HL-60/S4 (cell line): Measurements from ENCODE around the gene NDUFB5.

Experiments used
- in situ Hi-C: fragments of 300-500 bp; cut with MboI; formaldehyde crosslinking; loops from 2 replicates; pipeline ENCODE4 v1.14.3; 2022; ENCODE audit warnings: low sequenced_read_pairs

Gene NDUFB5

DNA sequence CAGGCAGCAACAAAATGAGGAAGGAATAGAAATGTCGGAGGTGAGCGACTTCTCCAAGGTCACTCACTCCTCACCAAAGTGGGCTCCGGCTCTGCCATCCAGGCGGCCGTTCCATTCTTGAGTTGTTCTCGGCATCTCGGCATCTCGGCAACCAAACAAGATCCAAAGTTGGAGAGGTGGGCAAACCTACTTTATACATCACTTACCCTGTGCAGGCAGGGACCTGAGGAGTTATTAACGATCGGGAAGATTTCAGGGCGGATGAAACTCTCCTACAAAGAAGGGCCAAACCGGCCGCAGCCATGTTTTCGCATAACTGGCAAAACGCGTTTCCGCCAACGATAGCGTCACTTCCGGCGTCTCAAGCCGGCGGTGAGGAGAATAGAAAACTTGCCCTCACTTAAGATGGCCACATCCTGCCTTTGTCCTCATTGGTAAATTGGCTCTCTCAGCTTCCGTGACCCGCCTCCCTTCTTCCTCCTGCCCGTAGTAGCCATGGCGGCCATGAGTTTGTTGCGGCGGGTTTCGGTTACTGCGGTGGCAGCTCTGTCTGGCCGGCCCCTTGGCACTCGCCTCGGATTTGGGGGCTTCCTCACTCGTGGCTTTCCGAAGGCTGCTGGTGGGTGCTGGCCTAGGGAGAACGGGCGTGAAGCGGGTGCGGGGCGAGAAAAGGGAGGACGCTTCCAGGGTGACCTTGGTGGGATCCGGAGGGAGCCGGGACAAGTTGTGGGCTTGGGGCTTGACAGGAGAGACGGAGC, at the start of gene NDUFB5, which contains the start of gene MRPL47:
TSS of gene NDUFB5 (plus strand) at position 474 of the 758 bp plus-strand sequence. CDS start at position 496, 22 bp downstream.
TSS of gene MRPL47 (minus strand) at position 318 of the 758 bp plus-strand sequence. CDS start at position 304, 14 bp downstream.
- in situ Hi-C loops, result no loop called here

DNA sequence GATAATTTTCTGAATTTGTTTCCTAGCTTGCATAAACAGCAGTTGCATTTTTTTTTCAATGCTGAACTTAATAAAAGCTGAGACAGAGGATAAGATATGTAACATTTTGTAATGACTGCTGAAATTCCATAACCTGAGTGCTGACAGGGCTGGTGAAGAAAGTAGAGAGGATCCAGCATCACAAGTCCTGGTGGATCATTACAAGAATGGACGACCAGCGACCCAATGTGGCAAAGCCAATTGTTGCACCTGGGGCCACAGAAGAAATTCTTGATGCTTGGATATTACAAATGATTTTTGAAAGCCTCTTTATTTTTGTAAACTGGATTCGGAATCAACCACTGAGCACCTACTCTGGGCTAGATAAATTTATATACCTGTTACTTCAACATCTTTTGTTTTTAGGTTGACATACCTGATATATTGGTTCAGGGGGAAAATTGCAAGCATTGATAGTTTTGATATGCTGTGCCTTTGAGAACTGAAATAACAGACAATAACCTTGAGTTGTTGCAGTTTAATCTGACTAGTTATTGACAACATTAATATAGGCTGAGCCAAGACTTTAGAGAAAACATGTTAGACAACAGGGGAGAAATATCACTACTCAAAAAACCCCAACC, 45.7 kb upstream of the NDUFB5 start:
- in situ Hi-C loops, result no loop called here

DNA sequence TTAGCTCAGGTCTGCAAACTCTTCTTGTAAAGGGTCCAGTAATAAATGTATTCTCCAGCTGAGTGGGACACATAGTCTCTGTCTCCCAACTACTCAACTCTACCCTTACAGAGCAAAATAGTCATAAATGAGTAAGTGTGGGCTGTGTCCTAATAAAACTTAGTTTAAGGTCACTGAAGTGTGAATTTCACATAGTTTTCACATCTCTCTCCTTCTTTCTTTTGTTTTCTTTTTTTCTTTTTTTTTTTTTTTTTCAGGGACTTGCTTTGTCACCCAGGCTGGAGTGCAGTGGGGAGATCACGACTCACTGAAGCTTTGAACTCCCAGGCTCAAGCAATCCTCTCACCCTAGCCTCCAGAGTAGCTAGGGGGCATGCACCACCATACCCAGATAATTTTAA, 43.8 kb upstream of the NDUFB5 start:
- in situ Hi-C loops, result loop anchor here (10.0 kb wide), 1 partner anchor 226 kb away; no protein-coding TSS in a partner anchor

DNA sequence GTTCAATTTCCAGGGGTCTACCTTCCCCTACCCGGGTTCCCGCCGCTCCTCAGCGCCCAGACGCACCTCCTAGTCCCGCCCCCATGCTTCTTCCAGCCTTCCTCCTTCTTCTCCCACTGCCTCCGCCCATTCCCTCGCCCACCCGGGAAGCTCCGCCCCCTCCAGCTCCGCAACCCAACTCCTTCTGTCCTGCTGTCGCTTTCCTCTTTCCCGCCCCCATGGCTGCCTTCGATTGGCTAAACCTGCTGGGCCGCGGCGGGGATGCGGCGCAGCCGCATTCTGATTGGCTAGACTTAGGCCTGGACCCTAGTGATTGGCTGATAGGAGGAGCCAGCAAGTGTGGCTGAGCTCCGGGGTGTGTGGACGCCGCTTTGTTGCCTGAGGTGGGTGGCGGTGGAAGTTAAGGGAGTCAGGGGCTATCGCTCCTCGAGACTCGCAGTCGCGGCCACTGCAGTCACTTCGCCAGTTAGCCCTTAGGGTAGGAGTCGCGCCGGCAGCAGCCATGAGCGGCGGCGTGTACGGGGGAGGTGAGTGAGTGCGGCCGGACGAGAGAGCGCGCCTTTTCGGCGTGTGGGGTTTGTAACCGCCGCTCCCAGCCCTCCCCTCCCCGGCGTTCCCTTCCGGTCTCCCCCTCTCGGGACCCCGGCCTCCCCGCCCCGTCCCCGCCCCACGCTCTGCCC, 41.9 kb upstream of the NDUFB5 start, which contains the start of gene ACTL6A:
TSS of gene ACTL6A (plus strand) at position 336 of the 680 bp plus-strand sequence. CDS start at position 503, 167 bp downstream.
- in situ Hi-C loops, result loop anchor here (10.0 kb wide), 1 partner anchor 228 kb away; no protein-coding TSS in a partner anchor

DNA sequence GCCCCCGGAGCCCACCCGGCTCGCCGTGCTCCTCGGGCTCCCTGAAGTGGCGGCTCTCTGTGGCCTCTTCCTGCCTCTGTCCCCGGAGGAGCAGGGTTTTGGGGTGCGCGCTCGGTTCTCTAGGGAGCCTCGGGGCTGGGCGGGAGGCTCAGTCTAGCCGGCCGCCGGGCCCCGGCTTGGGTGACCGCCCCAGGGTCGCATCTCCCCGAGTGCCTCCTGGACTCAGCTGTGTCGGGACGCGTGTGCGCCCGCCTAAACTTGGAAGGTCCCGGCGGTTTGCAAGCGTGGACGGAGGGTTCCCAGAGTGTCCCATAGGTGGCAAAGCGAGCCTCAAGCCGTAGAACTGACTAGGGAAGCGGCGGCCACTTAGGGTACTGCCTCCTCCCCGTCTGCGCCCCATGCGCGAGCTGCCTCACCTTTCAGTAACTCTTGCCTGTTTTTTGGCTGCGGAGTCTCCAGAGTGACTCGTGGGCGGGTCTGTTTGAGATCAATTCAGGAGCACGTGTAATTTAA, 41.3 kb upstream of the NDUFB5 start:
- in situ Hi-C loops, result loop anchor here (10.0 kb wide), 1 partner anchor 229 kb away; no protein-coding TSS in a partner anchor

DNA sequence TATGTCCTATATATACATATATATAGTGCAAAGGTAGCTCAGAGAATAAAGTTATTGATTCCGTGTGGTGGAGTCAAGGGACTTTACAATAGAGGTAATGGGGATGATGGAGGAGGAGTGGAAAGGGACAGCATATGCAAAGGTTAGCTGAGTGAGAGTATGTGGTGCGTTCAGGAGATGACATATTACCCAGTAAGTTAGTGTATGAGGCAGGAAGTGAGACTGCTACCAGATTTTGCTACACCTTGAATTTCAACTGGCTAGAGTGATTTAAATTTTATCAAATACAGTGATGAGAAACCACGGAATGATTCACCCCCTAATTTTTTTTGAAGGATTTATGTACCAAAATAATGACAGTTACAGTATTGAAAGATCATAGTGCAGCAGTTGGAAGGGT, 39.1 kb upstream of the NDUFB5 start:
- in situ Hi-C loops, result loop anchor here (10.0 kb wide), 1 partner anchor 231 kb away; no protein-coding TSS in a partner anchor

DNA sequence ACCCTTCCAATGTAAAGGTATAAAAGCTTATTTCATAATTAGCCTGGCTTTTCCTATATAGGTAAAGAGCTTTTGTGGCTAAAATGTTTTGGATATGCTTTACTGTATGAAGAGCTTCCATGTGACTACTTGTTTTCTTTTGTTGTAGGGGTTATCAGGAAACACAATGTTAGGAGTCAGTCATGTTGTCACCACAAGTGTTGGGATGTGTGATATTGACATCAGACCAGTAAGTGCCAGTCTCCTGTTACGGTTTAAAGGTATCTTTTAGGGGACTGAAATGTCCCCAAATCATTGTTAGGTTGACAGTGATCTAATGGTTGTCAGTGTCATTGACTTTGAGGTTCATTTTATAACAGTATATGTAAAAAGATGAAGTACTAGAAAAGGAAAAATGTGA, 23.6 kb upstream of the NDUFB5 start:
- in situ Hi-C loops, result no loop called here

DNA sequence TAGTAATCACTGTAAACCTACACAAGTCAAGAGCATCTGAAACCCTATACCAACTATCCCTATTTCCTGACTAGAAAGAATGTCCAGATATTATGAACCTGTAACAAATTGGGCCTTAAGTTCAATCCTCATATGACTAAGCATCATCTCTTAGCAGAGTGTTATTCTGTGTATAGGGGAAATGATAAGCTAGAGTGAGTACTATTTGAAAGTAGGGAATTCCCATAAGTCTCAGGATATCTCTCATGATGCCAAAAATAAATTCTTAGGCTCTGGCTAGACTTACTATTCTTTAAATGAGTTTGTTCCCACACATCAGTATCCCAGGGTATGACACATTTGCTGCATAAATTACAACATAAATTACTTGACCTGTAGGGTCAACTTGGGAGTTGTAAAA, 15.5 kb upstream of the NDUFB5 start:
- in situ Hi-C loops, result no loop called here

DNA sequence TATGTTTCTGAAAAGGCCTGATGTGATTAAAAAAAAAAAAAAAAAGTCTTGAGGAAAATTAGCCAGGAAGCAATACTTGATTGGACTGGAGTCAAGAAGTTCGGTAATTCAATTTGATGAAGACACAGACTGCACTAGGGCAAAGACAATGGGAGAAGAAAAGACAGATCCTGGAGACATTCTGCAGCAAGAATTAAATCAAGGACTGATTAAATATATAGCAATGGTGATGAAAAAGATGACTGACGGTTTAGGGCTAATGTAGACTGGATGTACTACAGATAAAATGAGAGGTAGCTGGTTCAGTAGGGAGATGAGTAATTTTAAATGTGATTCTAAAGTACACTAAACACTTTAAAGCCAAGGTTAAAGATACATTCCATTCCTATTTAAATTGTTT, 13.9 kb upstream of the NDUFB5 start:
- in situ Hi-C loops, result no loop called here

DNA sequence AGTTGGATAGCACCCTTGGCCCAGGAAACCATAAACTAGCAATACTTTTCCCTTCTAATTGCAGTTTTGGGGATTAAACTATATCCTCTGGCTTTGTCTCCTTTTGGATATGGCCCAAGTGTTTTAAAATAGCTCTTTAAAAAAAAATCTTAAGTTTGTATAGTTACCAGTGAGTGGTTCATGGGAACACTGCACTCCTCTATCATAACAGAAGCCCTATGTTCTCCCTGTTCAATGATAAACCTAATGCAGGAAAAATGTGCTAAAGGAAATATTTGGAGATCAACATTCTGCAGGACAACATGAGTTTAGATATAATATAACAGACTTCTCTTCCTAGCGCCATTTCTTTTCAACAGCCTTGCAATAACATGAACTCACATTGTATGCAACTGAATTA, 13.3 kb upstream of the NDUFB5 start:
- in situ Hi-C loops, result no loop called here

DNA sequence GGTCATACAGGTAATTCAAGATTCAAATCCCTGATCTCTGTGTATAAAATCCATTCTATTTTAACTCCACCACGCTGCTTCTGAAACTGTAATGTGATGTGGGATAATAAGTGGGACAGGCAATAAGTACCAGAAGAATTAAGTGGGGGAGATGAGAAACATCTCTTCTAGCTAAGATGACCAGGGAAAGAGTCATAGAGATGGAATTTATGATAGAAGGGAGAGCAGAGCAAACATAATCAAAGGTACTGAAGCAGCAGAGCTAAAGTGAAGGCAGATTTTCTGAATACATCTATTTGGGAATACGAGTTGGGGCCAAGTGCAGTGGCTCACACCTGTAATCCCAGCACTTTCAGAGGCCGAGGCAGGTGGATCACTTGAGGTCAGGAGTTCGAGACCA, 5.1 kb upstream of the NDUFB5 start:
- in situ Hi-C loops, result no loop called here

DNA sequence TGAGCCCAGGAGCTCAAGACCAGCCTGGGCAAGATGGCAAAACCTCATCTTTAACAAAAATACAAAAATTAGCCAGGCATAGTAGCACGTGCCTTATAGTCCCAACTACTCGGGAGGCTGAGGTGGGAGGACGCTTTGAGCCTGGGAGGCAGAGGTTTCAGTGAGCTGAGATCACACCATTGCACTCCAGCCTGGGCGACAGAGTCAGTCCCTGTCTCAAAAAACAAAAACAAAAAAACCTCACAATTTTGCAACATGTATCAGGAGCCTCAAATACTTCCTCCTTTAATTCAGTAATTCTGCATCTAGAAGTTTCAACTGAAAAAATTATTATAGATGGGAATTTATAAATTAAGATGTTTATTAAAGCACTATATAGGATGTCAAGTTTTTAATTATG, 1.3 kb upstream of the NDUFB5 start:
- in situ Hi-C loops, result no loop called here

DNA sequence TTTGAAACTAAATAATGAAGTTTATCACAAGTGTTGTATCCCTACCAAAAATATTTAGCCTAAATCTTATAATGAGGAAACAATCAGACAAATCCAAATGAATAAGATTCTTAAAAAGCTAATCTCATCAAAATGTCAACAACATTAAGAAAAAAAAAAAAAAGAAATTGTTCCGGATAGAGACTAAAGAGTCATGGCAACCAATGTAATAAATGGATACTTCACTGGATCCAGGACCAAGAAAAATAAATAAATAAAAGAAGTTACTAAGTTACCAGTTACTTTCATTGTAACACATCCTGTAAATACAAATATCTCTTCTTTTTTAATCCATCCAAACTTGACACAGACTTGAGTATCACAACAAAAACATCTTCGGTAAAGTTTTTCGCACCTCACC, 763 bp upstream of the NDUFB5 start:
- in situ Hi-C loops, result no loop called here

DNA sequence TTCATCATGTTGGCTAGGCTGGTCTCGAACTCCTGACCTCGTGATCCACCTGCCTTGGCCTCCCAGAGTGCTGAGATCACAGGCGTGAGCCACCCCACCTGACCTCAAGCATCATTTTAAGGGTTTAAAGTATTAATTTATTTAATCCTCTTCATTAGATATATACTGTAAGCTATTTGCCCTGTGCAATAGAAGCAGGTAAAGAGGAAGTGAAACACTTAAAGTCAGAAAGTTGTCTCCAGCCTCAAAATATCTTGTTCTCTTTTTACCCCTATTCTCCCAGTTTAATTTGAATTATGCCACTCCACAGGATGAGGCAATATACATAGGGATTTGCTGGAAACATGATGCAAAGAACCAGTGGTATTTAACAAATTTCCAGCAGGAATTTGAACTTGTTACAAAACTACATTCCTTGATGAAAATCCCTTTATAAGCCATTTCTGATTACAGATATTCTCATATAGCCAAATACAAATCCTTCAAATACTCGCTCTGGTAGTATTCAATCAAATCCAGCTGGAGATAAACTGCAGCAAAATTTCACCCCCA, 2.0 kb downstream of the NDUFB5 start:
- in situ Hi-C loops, result no loop called here

DNA sequence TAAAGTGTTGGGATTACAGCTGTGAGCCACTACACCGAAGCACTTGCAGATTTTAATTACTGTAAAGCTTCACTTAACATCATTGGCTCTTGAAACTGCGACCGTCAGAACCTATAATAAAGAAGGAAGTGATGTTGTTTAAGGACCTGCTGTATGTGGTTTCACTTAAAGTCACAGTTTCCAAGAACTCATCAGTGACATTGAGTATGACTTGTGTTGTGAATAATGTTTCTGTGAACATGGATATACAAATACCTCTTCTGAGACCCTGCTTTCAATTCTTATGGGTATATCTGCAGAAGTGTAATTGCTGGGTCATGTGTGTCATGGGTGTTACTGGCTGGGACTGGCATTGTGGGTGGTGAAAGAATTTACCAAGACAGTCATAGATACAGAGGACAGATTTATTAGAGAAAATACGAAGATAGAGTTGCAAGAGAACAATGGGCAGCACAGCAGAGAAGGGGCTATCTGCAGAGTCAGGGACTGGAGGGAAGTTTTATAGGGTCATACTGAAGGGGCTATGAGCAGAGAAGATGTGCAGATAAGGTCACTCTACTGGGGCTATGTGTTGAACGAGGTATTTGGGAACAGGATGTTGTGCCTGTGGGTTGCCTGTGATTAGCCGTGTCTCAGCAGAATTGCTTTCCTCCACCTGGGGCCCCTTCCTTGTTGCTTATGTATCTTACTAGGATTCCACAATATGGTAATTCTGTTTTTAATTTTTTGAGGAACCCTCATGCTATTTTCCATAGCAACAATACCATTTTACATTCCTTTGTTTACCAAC, 4.5 kb downstream of the NDUFB5 start:
- in situ Hi-C loops, result no loop called here

DNA sequence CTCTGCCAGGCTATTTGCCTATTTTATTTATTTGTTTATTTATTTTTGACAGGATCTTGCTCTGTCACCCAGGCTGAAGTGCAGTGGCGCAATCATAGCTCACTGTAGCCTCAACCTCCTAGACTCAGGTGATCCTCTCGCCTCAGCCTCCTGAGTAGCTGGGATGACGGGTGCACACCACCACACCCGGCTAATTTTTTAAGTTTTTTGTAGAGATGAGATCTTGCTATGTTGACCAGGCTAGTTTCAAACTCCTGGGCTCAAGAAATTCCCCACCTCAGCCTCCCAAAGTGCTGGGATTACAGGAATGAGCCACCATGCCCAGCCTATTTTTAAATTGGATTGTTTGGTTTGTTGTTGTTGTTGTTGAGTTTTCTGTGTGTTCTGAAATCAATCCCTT, 5.5 kb downstream of the NDUFB5 start:
- in situ Hi-C loops, result no loop called here

DNA sequence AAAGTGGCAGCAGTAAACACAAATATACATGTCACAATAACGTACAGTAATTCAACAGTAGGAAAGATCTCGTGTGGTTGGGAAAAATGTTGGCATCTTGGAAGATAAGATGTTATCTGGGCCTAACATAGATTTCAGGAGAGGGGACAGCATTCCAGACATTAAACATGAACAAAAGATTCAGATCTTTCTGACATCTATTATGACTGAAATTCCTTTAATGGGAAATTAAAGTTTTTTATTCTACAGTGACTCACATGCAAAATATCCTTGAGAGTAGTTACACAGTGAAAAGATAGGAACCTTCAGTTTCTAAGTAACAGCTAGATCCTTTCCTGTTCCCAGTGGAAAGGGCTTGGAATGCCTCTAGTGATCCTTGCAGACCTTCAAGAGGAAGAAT, 9.2 kb downstream of the NDUFB5 start:
- in situ Hi-C loops, result no loop called here

DNA sequence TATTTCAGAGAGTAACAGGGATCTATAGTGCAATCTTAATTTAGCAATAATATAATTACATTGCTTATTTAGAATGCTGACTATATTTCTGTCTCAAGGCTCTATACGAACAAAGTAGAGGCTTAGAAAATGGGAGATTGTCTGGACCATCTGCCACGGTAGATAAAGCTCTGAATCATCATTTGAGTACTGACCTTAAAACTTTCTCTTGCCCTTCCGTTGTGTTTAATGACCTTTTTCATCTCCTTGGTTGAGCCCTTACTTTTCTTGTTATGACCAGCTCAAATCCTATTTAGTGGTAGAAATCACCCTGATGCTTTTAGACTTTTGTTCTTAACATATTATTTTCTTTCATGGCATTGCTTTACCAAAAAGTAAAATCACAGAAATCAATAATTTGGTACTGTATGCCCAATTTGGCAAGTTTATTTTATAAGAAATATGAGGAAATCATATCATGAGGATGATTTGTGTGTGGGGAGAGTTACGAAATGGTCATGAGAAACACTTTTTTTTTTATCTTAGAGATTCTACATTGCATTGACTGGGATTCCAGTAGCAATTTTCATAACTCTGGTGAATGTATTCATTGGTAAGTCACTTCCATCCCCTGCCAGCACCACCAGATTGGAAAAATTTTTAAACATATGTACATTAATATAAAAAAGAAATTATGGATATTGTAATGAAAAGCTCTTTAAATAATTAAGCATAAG, 11.0 kb downstream of the NDUFB5 start:
- in situ Hi-C loops, result no loop called here

DNA sequence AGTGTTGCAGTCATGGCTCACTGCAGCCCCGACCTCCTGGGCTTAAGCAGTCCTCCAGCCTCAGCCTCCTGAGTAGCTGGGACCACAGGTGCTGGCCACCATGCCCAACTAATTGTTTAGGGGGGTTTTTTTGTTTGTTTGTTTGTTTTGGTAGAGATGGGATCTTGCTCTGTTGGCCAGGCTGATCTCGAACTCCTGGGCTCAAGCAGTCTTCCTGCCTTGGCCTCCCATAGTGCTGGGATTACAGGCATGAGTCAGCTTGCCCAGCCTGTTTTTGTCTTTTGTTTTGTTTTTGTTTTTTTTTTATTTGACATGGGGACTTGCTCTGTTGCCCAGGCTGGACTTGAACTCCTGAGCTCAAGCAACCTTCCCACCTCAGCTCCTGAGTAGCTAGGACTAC, 17.4 kb downstream of the NDUFB5 start:
- in situ Hi-C loops, result no loop called here

DNA sequence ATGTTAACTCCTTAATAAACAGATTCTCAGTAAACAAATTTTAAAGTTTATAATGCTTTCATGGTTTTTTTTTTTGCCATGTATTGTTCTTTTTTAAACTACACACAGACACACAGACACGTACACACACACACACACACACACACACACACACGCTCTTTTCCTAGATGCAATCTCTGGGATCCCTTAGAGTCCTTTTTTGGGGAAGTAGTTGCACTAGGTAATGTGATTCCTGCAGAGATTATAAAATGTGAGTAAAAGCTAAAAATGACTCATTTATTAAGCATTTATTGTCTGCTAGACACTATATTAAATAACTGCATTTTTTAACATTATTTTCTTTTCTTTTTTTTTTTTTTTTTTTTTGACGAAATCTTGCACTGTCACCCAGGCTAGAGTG, 19.9 kb downstream of the NDUFB5 start:
- in situ Hi-C loops, result no loop called here
